A673 (cell line): ENCODE measurements around the gene MFAP5. TPM values are rescaled to one million over a fixed set of nuclear protein-coding genes. Genes with fewer than 3 reads are reported as not detected.

ENCODE experiments used
- BruUV-seq: library from RNA; stranded (reverse); fragments of 400-500 nt; replicated peaks from 2 replicates; lab custom pipeline; 2021; lab: Mats Ljungman, UMichigan
- CTCF ChIA-PET: fragments of 300-600 bp; sonication (Branson Sonifier 250); formaldehyde crosslinking; loops from one replicate; lab custom pipeline; 2022; ENCODE audit warnings: antibody characterized with exemption; lab: Charles Lee
- POLR2A ChIA-PET: fragments of 300-600 bp; sonication (Branson Sonifier 250); formaldehyde crosslinking; loops from one replicate; lab custom pipeline; 2022; ENCODE audit warnings: antibody characterized with exemption; ENCODE audit not compliant: low non-redundant PET; lab: Charles Lee
- DNase-seq: peaks from one replicate; pipeline ENCODE4 v3.0.0-alpha.2; 2015; ENCODE audit warnings: low spot score
- H3K27ac ChIP-seq: fragments of 200-600 bp; sonication (generic); 2 replicates; pipeline ENCODE4 v1.5.1; 2016; ENCODE audit warnings: mixed run types, low read depth, mild to moderate bottlenecking, mixed read lengths, antibody characterized with exemption, low read length; ENCODE audit not compliant: poor library complexity, severe bottlenecking
- H3K27me3 ChIP-seq: fragments of 200-600 bp; sonication (generic); replicated peaks from 2 replicates; pipeline ENCODE4 v1.6.1; 2017; ENCODE audit warnings: mixed run types, low read depth, mild to moderate bottlenecking, mixed read lengths, antibody characterized with exemption, low read length; ENCODE audit not compliant: insufficient read depth, poor library complexity
- H3K36me3 ChIP-seq: fragments of 200-600 bp; sonication (generic); 2 replicates; pipeline ENCODE4 v1.6.1; 2016; ENCODE audit warnings: mixed run types, mild to moderate bottlenecking, mixed read lengths, antibody characterized with exemption, low read length; ENCODE audit not compliant: insufficient read depth, poor library complexity, severe bottlenecking
- H3K4me1 ChIP-seq: fragments of 200-600 bp; sonication (generic); 2 replicates; pipeline ENCODE4 v1.6.1; 2017; ENCODE audit warnings: mixed run types, mild to moderate bottlenecking, mixed read lengths, antibody characterized with exemption, low read length; ENCODE audit not compliant: insufficient read depth, poor library complexity, severe bottlenecking
- H3K4me3 ChIP-seq: fragments of 200-600 bp; sonication (generic); 2 replicates; pipeline ENCODE4 v1.5.1; 2016; ENCODE audit warnings: low read depth, mixed run types, mild to moderate bottlenecking, mixed read lengths, low read length; ENCODE audit not compliant: poor library complexity, severe bottlenecking
- H3K9me3 ChIP-seq: fragments of 200-600 bp; sonication (generic); 2 replicates; pipeline ENCODE4 v1.6.1; 2016; ENCODE audit warnings: mixed run types, low read depth, mild to moderate bottlenecking, mixed read lengths, antibody characterized with exemption, low read length; ENCODE audit not compliant: poor library complexity, severe bottlenecking
- CTCF ChIP-seq: fragments of 300-800, 200-600 bp; sonication (generic); conservative IDR thresholded peaks from 2 replicates; pipeline ENCODE4 v1.5.1; 2017; ENCODE audit warnings: low read depth, mild to moderate bottlenecking, antibody characterized with exemption, low read length, moderate library complexity, mixed read lengths
- EZH2 ChIP-seq: fragments of 200-600 bp; sonication (generic); IDR thresholded peaks from 2 replicates; pipeline ENCODE4 v1.6.1; 2017; ENCODE audit warnings: borderline replicate concordance, low read depth, mild to moderate bottlenecking, mixed read lengths, antibody characterized with exemption, low read length; ENCODE audit not compliant: poor library complexity, severe bottlenecking
- intact Hi-C: fragments of 100-400 bp; cut with micrococcal nuclease; formaldehyde crosslinking; loops from one replicate; pipeline ENCODE4 v1.10.0; 2022; ENCODE audit not compliant: unreplicated experiment
- total RNA-seq: library from RNA; stranded (reverse); gene quantifications from 2 replicates; pipeline ENCODE4 v1.2.3, GENCODE V29; 2021

The MFAP5 gene
- total RNA-seq, 1 experiment from 2014 or later, result 1.7 TPM

- no TSS peak for BruUV-seq
- POLR2A ChIA-PET, result no interaction called here
- CTCF ChIA-PET, result interaction anchor here (0.6 to 0.7 kb wide), 2 partner anchors 14 to 192 kb away, joined by 3 read pairs; no protein-coding TSS in a partner anchor
- no peak overlapping the region for H3K27ac ChIP-seq
- no peaks in the 10 kb centered on the region for H3K36me3 ChIP-seq
- TF ChIP-seq CTCF (no peak), EZH2 (no peak)
- no peaks in the 10 kb centered on the region for H3K4me1 ChIP-seq
- no peak for DNase-seq
- H3K27me3 ChIP-seq, result no peaks in the 10 kb centered on the region
- H3K4me3 ChIP-seq, result no peak overlapping the region
- H3K9me3 ChIP-seq, result no peaks in the 10 kb centered on the region
- intact Hi-C loops, result no loop called here
Observed at GRCh38 chr12:8668441-8668840, 5.8 kb upstream of the MFAP5 start.

- POLR2A ChIA-PET, result no interaction called here
- intact Hi-C loops, result no loop called here
- no peak overlapping the region for H3K4me3 ChIP-seq
- H3K27me3 ChIP-seq, result peaks cover 4% of the 10 kb centered on the region
- CTCF ChIA-PET, result no interaction called here
- no peaks in the 10 kb centered on the region for H3K9me3 ChIP-seq
- BruUV-seq, result no TSS peak
- no peak overlapping the region for H3K27ac ChIP-seq
- no peaks in the 10 kb centered on the region for H3K36me3 ChIP-seq
- TF ChIP-seq EZH2 (no peak), CTCF (no peak)
- no peaks in the 10 kb centered on the region for H3K4me1 ChIP-seq
- DNase-seq, result no peak
Observed at GRCh38 chr12:8667270-8667669, 4.6 kb upstream of the MFAP5 start.

DNA sequence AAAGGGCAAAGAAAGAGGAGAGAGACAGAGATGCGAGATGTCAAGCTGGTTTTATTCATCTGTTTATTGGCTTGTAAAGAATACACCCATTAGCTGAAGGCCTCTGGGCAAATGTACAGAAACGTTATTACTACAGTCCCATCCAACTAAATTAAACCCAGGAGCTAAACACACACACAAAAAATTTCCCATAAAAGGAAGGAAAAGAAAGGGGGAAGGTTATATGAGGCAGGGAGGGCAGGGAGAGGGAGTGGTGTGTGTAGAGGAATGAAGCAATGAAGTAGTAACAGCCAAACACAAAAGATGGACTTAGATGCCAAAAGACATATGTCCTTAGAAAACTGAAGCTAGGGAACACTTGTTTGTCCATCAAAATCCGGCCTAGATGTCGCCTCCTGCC, 3.1 kb upstream of the MFAP5 start:
- Histone ChIP-seq H3K4me1 (no peaks in the 10 kb centered on the region), H3K36me3 (no peaks in the 10 kb centered on the region), H3K27me3 (peaks cover 4% of the 10 kb centered on the region), H3K9me3 (no peaks in the 10 kb centered on the region), H3K27ac (no peak overlapping the region), H3K4me3 (no peak overlapping the region)
- ChIA-PET POLR2A (no interaction called here), CTCF (no interaction called here)
- BruUV-seq, result no TSS peak
- no peak for DNase-seq
- TF ChIP-seq EZH2, result no peak
- no peak for TF ChIP-seq CTCF
- intact Hi-C loops, result no loop called here
